H9 (cell line): ENCODE data around the gene NCAN. TPM values are rescaled to one million over a fixed set of nuclear protein-coding genes. Genes with fewer than 3 reads are reported as not detected.

Source experiments
- DNase-seq: peaks from one replicate; pipeline ENCODE4 v3.0.0-alpha.2; 2017
- H2AFZ ChIP-seq: one replicate; pipeline ENCODE4 v1.6.1; 2013; ENCODE audit warnings: mild to moderate bottlenecking, low read length, control low read depth, moderate library complexity
- H2AK5ac ChIP-seq: 2 replicates; pipeline ENCODE4 v1.6.1; 2013; ENCODE audit warnings: low read length, control low read depth, mixed read lengths; ENCODE audit not compliant: insufficient read length
- H2BK120ac ChIP-seq: one replicate; pipeline ENCODE4 v1.6.1; 2013; ENCODE audit warnings: low read depth, mild to moderate bottlenecking, low read length, control low read depth, inconsistent platforms; ENCODE audit not compliant: poor library complexity, severe bottlenecking
- H2BK12ac ChIP-seq: 2 replicates; pipeline ENCODE4 v1.6.1; 2013; ENCODE audit warnings: low read length, control low read depth, mixed read lengths, low read depth; ENCODE audit not compliant: insufficient read length
- H2BK15ac ChIP-seq: 2 replicates; pipeline ENCODE4 v1.6.1; 2013; ENCODE audit warnings: low read depth, low read length, control low read depth
- H2BK20ac ChIP-seq: one replicate; pipeline ENCODE4 v1.6.1; 2013; ENCODE audit warnings: low read depth, mild to moderate bottlenecking, low read length, control low read depth, inconsistent platforms; ENCODE audit not compliant: poor library complexity, severe bottlenecking
- H2BK5ac ChIP-seq: 2 replicates; pipeline ENCODE4 v1.6.1; 2013; ENCODE audit warnings: low read length, control low read depth, mixed read lengths; ENCODE audit not compliant: insufficient read length
- H3K14ac ChIP-seq: 2 replicates; pipeline ENCODE4 v1.6.1; 2013; ENCODE audit warnings: low read length, control low read depth; ENCODE audit not compliant: insufficient read depth
- H3K18ac ChIP-seq: 2 replicates; pipeline ENCODE4 v1.6.1; 2013; ENCODE audit warnings: low read depth, mild to moderate bottlenecking, mixed read lengths, low read length, control low read depth; ENCODE audit not compliant: insufficient read length
- H3K23ac ChIP-seq: 2 replicates; pipeline ENCODE4 v1.6.1; 2013; ENCODE audit warnings: low read length, control low read depth, mixed read lengths, low read depth; ENCODE audit not compliant: insufficient read length
- H3K23me2 ChIP-seq: 2 replicates; pipeline ENCODE4 v1.6.1; 2013; ENCODE audit warnings: low read depth, mild to moderate bottlenecking, mixed read lengths, low read length, control low read depth; ENCODE audit not compliant: insufficient read length, poor library complexity, severe bottlenecking
- H3K27ac ChIP-seq: 2 replicates; pipeline ENCODE4 v1.5.1; 2013; ENCODE audit warnings: low read length, control low read depth, mixed read lengths, low read depth; ENCODE audit not compliant: insufficient read length
- H3K27me3 ChIP-seq: 2 replicates; pipeline ENCODE4 v1.6.1; 2013; ENCODE audit warnings: low read length, control low read depth, inconsistent platforms; ENCODE audit not compliant: insufficient read depth
- H3K4ac ChIP-seq: 2 replicates; pipeline ENCODE4 v1.6.1; 2013; ENCODE audit warnings: low read depth, mild to moderate bottlenecking, control low read depth, inconsistent platforms, low read length, moderate library complexity
- H3K4me1 ChIP-seq: 2 replicates; pipeline ENCODE4 v1.6.1; 2013; ENCODE audit warnings: low read length, control low read depth, inconsistent platforms; ENCODE audit not compliant: insufficient read depth
- H3K4me2 ChIP-seq: 2 replicates; pipeline ENCODE4 v1.6.1; 2013; ENCODE audit warnings: low read length, control low read depth, mixed read lengths; ENCODE audit not compliant: insufficient read length, insufficient read depth
- H3K56ac ChIP-seq: 2 replicates; pipeline ENCODE4 v1.6.1; 2013; ENCODE audit warnings: low read depth, mild to moderate bottlenecking, mixed read lengths, low read length, control low read depth; ENCODE audit not compliant: insufficient read length
- H3K79me1 ChIP-seq: 2 replicates; pipeline ENCODE4 v1.6.1; 2013; ENCODE audit warnings: low read depth, mild to moderate bottlenecking, moderate library complexity, low read length, control low read depth, inconsistent platforms; ENCODE audit not compliant: insufficient read depth, poor library complexity, severe bottlenecking
- H3K79me2 ChIP-seq: 2 replicates; pipeline ENCODE4 v1.6.1; 2013; ENCODE audit warnings: low read length, control low read depth, inconsistent platforms; ENCODE audit not compliant: insufficient read depth
- H3K9ac ChIP-seq: 2 replicates; pipeline ENCODE4 v1.6.1; 2013; ENCODE audit warnings: low read length, control low read depth, mixed read lengths; ENCODE audit not compliant: insufficient read length; ENCODE audit errors: extremely low read depth
- H3K9me3 ChIP-seq: one replicate; pipeline ENCODE4 v1.6.1; 2013; ENCODE audit warnings: low read depth, low read length, inconsistent platforms; ENCODE audit not compliant: control insufficient read depth
- H3T11ph ChIP-seq: one replicate; pipeline ENCODE4 v1.6.1; 2013; ENCODE audit warnings: mild to moderate bottlenecking, low read length, control low read depth, inconsistent platforms
- H4K20me1 ChIP-seq: one replicate; pipeline ENCODE4 v1.6.1; 2013; ENCODE audit not compliant: control insufficient read depth, insufficient read length, insufficient read depth
- H4K5ac ChIP-seq: 2 replicates; pipeline ENCODE4 v1.6.1; 2013; ENCODE audit warnings: low read depth, mild to moderate bottlenecking, mixed read lengths, low read length, control low read depth; ENCODE audit not compliant: insufficient read length
- H4K8ac ChIP-seq: replicated peaks from 2 replicates; pipeline ENCODE4 v1.6.1; 2013; ENCODE audit warnings: low read length, control low read depth, mixed read lengths, low read depth; ENCODE audit not compliant: insufficient read length
- H4K91ac ChIP-seq: 2 replicates; pipeline ENCODE4 v1.6.1; 2013; ENCODE audit warnings: low read depth, mild to moderate bottlenecking, moderate library complexity, mixed read lengths, low read length, control low read depth; ENCODE audit not compliant: insufficient read length
- H3K27ac Mint-ChIP-seq, 3 experiments: 2 replicates in 2 of 3; 3 replicates in 1 of 3; pipeline ENCODE4 v1.8.0; 2020 to 2021; ENCODE audit warnings: mixed read lengths in 3 of 3, mild to moderate bottlenecking in 1 of 3, moderate library complexity in 1 of 3
- H3K27me3 Mint-ChIP-seq: 2 replicates; pipeline ENCODE4 v1.8.0; 2021; ENCODE audit warnings: low read depth, mild to moderate bottlenecking, moderate library complexity, mixed read lengths
- H3K36me3 Mint-ChIP-seq, 3 experiments: 2 replicates in 2 of 3; 3 replicates in 1 of 3; pipeline ENCODE4 v1.8.0; 2020 to 2021; ENCODE audit warnings: low read depth in 3 of 3, mixed read lengths in 3 of 3; ENCODE audit not compliant: insufficient read depth in 1 of 3
- H3K4me1 Mint-ChIP-seq, 2 experiments: 2 replicates each; pipeline ENCODE4 v1.8.0; 2020; ENCODE audit warnings: mixed read lengths in 2 of 2
- H3K4me3 Mint-ChIP-seq, 2 experiments: 2 replicates in 1 of 2; 3 replicates in 1 of 2; pipeline ENCODE4 v1.8.0; 2020 to 2021; ENCODE audit warnings: mild to moderate bottlenecking in 2 of 2, mixed read lengths in 2 of 2, moderate library complexity in 1 of 2
- H3K9me3 Mint-ChIP-seq, 2 experiments: 2 replicates in 1 of 2; 3 replicates in 1 of 2; pipeline ENCODE4 v1.8.0; 2020; ENCODE audit warnings: mild to moderate bottlenecking in 2 of 2, mixed read lengths in 2 of 2, moderate library complexity in 1 of 2
- WGBS: extraction: QIAGEN DNeasy Blood & Tissue Kit; methylation state at CpG from one replicate; pipeline ENCODE4 v1.1.7; 2013; ENCODE audit warnings: missing lambda C conversion rate, low lambda C conversion rate, mixed read lengths; ENCODE audit not compliant: insufficient read length; ENCODE audit errors: extremely low coverage; 5-methylcytosine and 5-hydroxymethylcytosine counted together
- total RNA-seq: library from RNA; stranded (reverse); gene quantifications from 2 replicates; pipeline ENCODE4 v1.2.1, GENCODE V29; 2021
- TF ChIP-seq, protein P1 (sequence below): fragments of 200-600 bp; sonication (generic); conservative IDR thresholded peaks from 3 replicates; pipeline ENCODE4 v1.8.0; 2021; ENCODE audit warnings: antibody characterized with exemption, mild to moderate bottlenecking

The NCAN gene
- total RNA-seq, 1 experiment from 2014 or later: 1.6 TPM

GRCh38 chr19:19223636-19224035 lies 11.9 kb downstream of the NCAN start:
- peaks cover 4% of the 10 kb centered on the region; the same call in 1 of the 2 replicates for H3K27me3 ChIP-seq
- Mint-ChIP-seq H3K9me3 (peaks cover 0 to 9% of the 10 kb centered on the region in 2 experiments; a peak in 3 of 5 replicates), H3K27me3 (peaks cover 87% of the 10 kb centered on the region), H3K4me3 (peak overlapping the region in 1 of 2 experiments; percentile 44; a peak in 1 of 5 replicates), H3K36me3 (no peaks in the 10 kb centered on the region), H3K27ac (no peak overlapping the region), H3K4me1 (peaks cover 0 to 3% of the 10 kb centered on the region in 2 experiments; a peak in 1 of 4 replicates)
- no peak overlapping the region for H3K23ac ChIP-seq
- no peak overlapping the region for H4K8ac ChIP-seq
- no peak for DNase-seq
- TF ChIP-seq, protein P1, sequence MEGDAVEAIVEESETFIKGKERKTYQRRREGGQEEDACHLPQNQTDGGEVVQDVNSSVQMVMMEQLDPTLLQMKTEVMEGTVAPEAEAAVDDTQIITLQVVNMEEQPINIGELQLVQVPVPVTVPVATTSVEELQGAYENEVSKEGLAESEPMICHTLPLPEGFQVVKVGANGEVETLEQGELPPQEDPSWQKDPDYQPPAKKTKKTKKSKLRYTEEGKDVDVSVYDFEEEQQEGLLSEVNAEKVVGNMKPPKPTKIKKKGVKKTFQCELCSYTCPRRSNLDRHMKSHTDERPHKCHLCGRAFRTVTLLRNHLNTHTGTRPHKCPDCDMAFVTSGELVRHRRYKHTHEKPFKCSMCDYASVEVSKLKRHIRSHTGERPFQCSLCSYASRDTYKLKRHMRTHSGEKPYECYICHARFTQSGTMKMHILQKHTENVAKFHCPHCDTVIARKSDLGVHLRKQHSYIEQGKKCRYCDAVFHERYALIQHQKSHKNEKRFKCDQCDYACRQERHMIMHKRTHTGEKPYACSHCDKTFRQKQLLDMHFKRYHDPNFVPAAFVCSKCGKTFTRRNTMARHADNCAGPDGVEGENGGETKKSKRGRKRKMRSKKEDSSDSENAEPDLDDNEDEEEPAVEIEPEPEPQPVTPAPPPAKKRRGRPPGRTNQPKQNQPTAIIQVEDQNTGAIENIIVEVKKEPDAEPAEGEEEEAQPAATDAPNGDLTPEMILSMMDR: no peak
- no peak overlapping the region for H2BK15ac ChIP-seq
- no peak overlapping the region for H3K27ac ChIP-seq
- no peaks in the 10 kb centered on the region for H3K23me2 ChIP-seq
- H2BK12ac ChIP-seq: no peak overlapping the region
- no peak overlapping the region for H3K9ac ChIP-seq
- no peak overlapping the region for H3K4ac ChIP-seq
- no peaks in the 10 kb centered on the region for H3K79me2 ChIP-seq
- H3T11ph ChIP-seq: no peak overlapping the region
- no CpG with 5 or more reads among the region's 6 CpGs for WGBS
- H4K20me1 ChIP-seq: no peaks in the 10 kb centered on the region
- no peak overlapping the region for H3K4me2 ChIP-seq
- H3K14ac ChIP-seq: no peak overlapping the region
- no peak overlapping the region for H2AK5ac ChIP-seq
- H3K79me1 ChIP-seq: no peaks in the 10 kb centered on the region
- H4K91ac ChIP-seq: no peak overlapping the region
- H3K9me3 ChIP-seq: no peaks in the 10 kb centered on the region
- no peak overlapping the region for H2BK5ac ChIP-seq
- no peak overlapping the region for H4K5ac ChIP-seq
- no peaks in the 10 kb centered on the region for H3K4me1 ChIP-seq
- no peak overlapping the region for H2BK20ac ChIP-seq
- H2BK120ac ChIP-seq: no peak overlapping the region
- no peak overlapping the region for H3K18ac ChIP-seq
- H2AFZ ChIP-seq: no peak overlapping the region
- H3K56ac ChIP-seq: no peak overlapping the region
